Stomach (tissue), 4 donors: ENCODE results near the gene RAB19.

ENCODE experiments used
- CTCF ChIP-seq, 7 experiments: fragments of 450-650 bp in 4 of 7; fragments of 200-600 bp in 3 of 7; sonication (generic) in 3 of 7; IDR thresholded peaks; one replicate each; pipeline ENCODE4 v1.5.1; 2016 to 2019; ENCODE audit warnings: antibody characterized with exemption in 7 of 7, control low read depth in 2 of 7, mild to moderate bottlenecking in 1 of 7
- POLR2A ChIP-seq, 4 donors: fragments of 450-650 bp; IDR thresholded peaks; one replicate each; pipeline ENCODE4 v1.6.1; 2016; ENCODE audit warnings: antibody characterized with exemption in 4 of 4, control low read depth in 2 of 4, mild to moderate bottlenecking in 1 of 4, moderate library complexity in 1 of 4
- POLR2AphosphoS5 ChIP-seq, 3 donors: sonication (generic); formaldehyde crosslinking; IDR thresholded peaks; one replicate each; pipeline ENCODE4 v1.6.1; 2016; ENCODE audit warnings: antibody characterized with exemption in 3 of 3

GRCh38 chr7:140398821-140399220 lies 5.0 kb upstream of the RAB19 start:
- TF ChIP-seq CTCF (IDR thresholded peaks at IDR 0.05) (no peak), POLR2A (IDR thresholded peaks at IDR 0.05) (no peak), POLR2AphosphoS5 (IDR thresholded peaks at IDR 0.05) (no peak)
